ENCODE data around the gene ZNF217. TPM values are rescaled to one million over a fixed set of nuclear protein-coding genes. Genes with fewer than 3 reads are reported as not detected.

Gene ZNF217
- total RNA-seq, 1 experiment from 2014 or later: 42.9 TPM

DNA sequence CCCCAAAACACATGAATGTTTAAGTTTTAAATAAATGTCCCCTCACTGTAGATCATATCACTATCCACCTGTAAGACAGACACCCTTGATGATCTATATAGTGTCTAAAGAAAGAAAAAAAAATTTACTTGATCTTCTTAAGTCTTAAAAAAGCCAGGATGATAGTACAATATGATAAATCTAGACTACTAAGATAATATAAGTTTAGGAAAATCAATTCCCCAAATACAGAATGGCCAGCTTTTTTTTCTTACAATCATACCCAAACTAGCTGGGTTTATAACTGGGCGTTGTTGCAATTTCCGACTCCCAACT, 14.4 kb downstream of the ZNF217 start:
- DNase-seq (ENCODE audit: unreplicated experiment): no peak
- TF ChIP-seq, protein P1, sequence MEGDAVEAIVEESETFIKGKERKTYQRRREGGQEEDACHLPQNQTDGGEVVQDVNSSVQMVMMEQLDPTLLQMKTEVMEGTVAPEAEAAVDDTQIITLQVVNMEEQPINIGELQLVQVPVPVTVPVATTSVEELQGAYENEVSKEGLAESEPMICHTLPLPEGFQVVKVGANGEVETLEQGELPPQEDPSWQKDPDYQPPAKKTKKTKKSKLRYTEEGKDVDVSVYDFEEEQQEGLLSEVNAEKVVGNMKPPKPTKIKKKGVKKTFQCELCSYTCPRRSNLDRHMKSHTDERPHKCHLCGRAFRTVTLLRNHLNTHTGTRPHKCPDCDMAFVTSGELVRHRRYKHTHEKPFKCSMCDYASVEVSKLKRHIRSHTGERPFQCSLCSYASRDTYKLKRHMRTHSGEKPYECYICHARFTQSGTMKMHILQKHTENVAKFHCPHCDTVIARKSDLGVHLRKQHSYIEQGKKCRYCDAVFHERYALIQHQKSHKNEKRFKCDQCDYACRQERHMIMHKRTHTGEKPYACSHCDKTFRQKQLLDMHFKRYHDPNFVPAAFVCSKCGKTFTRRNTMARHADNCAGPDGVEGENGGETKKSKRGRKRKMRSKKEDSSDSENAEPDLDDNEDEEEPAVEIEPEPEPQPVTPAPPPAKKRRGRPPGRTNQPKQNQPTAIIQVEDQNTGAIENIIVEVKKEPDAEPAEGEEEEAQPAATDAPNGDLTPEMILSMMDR (IDR thresholded peaks at IDR 0.05; ENCODE audit: unreplicated experiment): no peak
- Mint-ChIP-seq H3K4me3 (ENCODE audit: unreplicated experiment) (peak overlapping the region; percentile 54), H3K9me3 (ENCODE audit: unreplicated experiment) (no peaks in the 10 kb centered on the region), H3K36me3 (ENCODE audit: insufficient read depth, unreplicated experiment) (peaks cover 85% of the 10 kb centered on the region), H3K27ac (ENCODE audit: low read depth, unreplicated experiment) (peak overlapping the region; percentile 90), H3K27me3 (ENCODE audit: insufficient read depth, unreplicated experiment) (no peaks in the 10 kb centered on the region), H3K4me1 (ENCODE audit: insufficient read depth, unreplicated experiment) (peaks cover 30% of the 10 kb centered on the region)
- intact Hi-C loops (cut with micrococcal nuclease): loop anchor here (1.0 to 5.0 kb wide), 6 partner anchors 43 to 620 kb away; no protein-coding TSS in a partner anchor
- no TSS peak for BruUV-seq (replicated peaks)
- POLR2A ChIA-PET: interaction anchor here (0.6 to 8.0 kb wide), 26 partner anchors 13 to 636 kb away, joined by 3 to 107 read pairs (median 6); partner anchors contain the start of genes PFDN4 and ZNF217
- CTCF ChIA-PET: interaction anchor here (0.6 to 9.0 kb wide), 21 partner anchors 30 to 731 kb away, joined by 3 to 163 read pairs (median 4); no protein-coding TSS in a partner anchor

DNA sequence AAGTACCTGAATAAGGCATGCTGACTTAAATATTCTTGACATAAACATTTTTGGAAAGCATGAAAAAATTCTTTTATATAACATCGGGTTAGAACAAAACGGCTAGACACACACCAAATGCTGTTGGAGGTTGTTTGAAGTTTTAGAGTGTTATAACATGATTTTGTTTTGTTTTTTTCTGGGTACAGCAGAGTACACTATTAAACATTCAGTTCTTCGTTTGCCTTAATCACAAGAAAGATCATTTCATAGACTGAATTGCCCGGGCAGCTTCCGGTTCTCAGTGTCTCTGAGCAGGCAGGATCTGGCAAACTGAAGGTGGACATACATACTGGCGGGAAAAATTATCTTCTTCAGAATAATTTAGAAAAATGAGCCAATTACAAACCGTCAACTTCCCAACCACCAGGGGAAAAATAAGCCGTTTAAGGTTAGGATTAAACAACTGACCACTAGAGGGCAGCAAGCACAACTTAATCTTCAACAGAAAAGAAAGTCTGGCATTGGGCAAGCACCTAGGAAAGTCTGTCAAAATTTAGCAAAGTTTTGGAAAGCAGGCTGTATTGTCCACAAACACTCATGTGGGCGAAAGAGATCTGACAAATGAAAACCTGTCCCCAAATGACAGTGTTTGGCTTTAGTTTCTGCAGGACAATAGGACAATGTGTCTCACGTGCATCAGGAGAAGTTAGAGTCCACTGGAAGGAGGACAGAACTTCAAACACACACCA, 15.0 kb downstream of the ZNF217 start:
- TSS peak; percentile 12 for BruUV-seq (replicated peaks)
- TF ChIP-seq, protein P1 (IDR thresholded peaks at IDR 0.05; ENCODE audit: unreplicated experiment): peak; percentile 92
- ChIA-PET CTCF (interaction anchor here (0.5 to 9.0 kb wide), 39 partner anchors 9 to 732 kb away, joined by 3 to 163 read pairs (median 4); no protein-coding TSS in a partner anchor), POLR2A (interaction anchor here (0.6 to 8.0 kb wide), 29 partner anchors 13 to 635 kb away, joined by 3 to 107 read pairs (median 4); partner anchors contain the start of gene ZNF217)
- DNase-seq (ENCODE audit: unreplicated experiment): peak; percentile 91
- no peaks in the 10 kb centered on the region for H3K27me3 Mint-ChIP-seq (ENCODE audit: insufficient read depth, unreplicated experiment)
- intact Hi-C loops (cut with micrococcal nuclease): loop anchor here (1.0 to 5.0 kb wide), 9 partner anchors 44 to 620 kb away; no protein-coding TSS in a partner anchor
- H3K27ac Mint-ChIP-seq (ENCODE audit: low read depth, unreplicated experiment): peak overlapping the region; percentile 90
- H3K4me1 Mint-ChIP-seq (ENCODE audit: insufficient read depth, unreplicated experiment): peaks cover 30% of the 10 kb centered on the region
- peak overlapping the region; percentile 54 for H3K4me3 Mint-ChIP-seq (ENCODE audit: unreplicated experiment)
- no peaks in the 10 kb centered on the region for H3K9me3 Mint-ChIP-seq (ENCODE audit: unreplicated experiment)
- H3K36me3 Mint-ChIP-seq (ENCODE audit: insufficient read depth, unreplicated experiment): peaks cover 91% of the 10 kb centered on the region

DNA sequence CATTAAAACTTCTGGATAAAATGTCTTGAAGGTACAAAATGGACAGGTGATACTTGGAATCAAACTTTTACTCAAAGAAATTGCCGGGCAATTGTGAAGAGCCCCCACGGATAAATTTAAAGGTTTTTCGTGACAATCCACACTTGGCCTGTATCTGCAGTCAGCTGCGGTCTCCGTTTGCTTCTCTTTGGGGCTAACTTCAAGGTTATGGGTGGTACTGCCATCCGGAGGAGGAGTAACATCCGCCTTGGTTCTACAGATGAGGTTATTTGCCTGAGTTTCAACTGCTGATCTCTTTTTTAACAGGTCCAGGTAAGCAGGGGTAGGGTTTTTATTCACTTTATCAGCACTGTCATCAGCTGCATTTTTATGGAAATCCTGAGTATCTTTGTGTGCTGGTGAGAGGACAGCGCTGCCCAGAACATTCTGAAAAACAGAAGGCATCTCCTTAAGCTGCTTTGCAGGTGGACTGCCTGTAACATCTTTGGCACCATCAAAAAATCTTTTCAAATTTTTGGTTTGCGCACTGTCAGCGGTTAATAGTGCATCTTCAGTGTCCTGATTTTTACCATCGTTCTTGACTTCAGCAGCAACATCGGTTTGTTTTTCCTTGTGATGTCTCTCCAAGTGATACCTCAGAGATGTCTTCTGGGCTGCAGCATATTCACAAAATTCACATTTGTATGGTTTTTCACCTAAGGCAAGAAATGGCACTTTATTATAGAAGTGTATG, 16.9 kb downstream of the ZNF217 start:
- CTCF ChIA-PET: interaction anchor here (0.6 to 9.0 kb wide), 13 partner anchors 7 to 1448 kb away, joined by 3 to 163 read pairs (median 7); no protein-coding TSS in a partner anchor
- Mint-ChIP-seq H3K4me1 (ENCODE audit: insufficient read depth, unreplicated experiment) (peaks cover 21% of the 10 kb centered on the region), H3K36me3 (ENCODE audit: insufficient read depth, unreplicated experiment) (peaks cover 96% of the 10 kb centered on the region), H3K27ac (ENCODE audit: low read depth, unreplicated experiment) (no peak overlapping the region), H3K27me3 (ENCODE audit: insufficient read depth, unreplicated experiment) (no peaks in the 10 kb centered on the region), H3K4me3 (ENCODE audit: unreplicated experiment) (no peak overlapping the region), H3K9me3 (ENCODE audit: unreplicated experiment) (no peaks in the 10 kb centered on the region)
- DNase-seq (ENCODE audit: unreplicated experiment): no peak
- BruUV-seq (replicated peaks): TSS peak; percentile 0
- TF ChIP-seq, protein P1 (IDR thresholded peaks at IDR 0.05; ENCODE audit: unreplicated experiment): no peak
- intact Hi-C loops (cut with micrococcal nuclease): loop anchor here (5.0 kb wide), 2 partner anchors 46 to 176 kb away; no protein-coding TSS in a partner anchor
- POLR2A ChIA-PET: interaction anchor here (0.6 to 8.0 kb wide), 7 partner anchors 19 to 1480 kb away, joined by 3 to 107 read pairs (median 18); partner anchors contain the start of gene ZNF217
